Measurements from ENCODE around the gene LRP10.
A peak's percentile ranks its signal among the peaks of the same experiment; 100 is the strongest.
"Not testable (repeated sequence)": the region's sequence is repeated elsewhere in the genome, so short reads cannot be mapped to it uniquely, and the experiment has no call there.

The LRP10 gene

DNA sequence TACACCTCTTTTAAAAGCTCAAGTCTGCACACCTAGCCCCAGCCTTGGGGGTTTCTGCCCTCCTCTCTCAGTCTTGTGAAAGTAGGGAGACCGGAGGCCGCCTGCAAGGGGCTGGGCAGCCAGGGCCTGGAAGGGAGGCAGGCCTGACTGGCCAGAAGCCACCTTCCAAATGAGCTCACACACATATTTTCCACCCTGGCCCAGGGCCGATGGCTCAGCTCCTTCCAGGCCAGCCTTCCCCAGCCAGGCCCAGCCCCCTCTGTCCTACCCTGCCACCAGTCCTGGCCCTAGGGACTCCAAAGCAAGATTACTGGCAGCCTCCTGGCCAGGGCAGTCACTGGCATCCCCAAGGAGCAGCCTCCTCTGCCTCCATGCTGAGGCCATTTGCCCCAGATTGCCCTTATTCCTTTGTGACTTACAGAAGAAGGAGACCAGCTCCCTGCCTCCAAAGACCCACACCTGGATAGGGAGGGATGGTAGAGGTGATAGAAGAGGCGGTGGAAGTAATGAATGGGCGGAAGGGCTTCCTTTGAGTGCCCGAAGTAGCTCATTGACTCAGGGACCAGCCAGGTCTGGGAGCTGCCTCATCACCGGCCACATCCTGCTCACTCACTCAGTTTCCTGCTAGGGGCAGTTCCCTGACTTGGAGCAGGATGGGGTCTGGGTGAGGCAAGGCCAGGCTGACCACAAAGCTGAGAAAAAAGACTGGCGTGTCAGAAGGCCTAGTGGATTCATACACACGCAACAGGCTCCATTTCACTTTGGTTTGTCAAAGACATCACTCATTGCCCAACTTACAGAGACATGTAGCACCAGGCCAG is 20.4 kb upstream of the LRP10 start:
- no peak overlapping the region for H3K27ac Mint-ChIP-seq
- H3K4me3 Mint-ChIP-seq = no peak overlapping the region

DNA sequence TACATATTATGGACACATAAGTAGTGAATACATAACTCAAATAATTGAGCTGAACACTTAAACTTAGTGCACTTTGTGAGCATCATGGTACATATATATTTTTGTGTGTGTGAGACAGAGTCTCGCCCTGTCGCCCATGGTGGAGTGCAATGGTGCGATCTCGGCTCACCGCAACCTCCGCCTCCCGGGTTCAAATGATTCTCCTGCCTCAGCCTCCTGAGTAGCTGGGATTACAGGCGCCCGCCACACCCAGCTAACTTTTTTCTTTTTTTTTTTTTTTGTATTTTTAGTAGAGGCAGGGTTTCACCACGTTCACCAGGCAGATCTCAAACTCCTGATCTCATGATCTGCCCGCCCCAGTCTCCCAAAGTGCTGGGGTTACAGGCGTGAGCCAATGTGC is 19.4 kb upstream of the LRP10 start:
- H3K4me3 Mint-ChIP-seq; H3K27ac Mint-ChIP-seq; H3K36me3 Mint-ChIP-seq (ENCODE audit: low read depth); H3K9me3 Mint-ChIP-seq; ATAC-seq; DNase-seq: not testable (repeated sequence)
- peaks cover 22% of the 10 kb centered on the region for H3K4me1 Mint-ChIP-seq
- H3K27me3 Mint-ChIP-seq = peaks cover 27% of the 10 kb centered on the region

More for the DNA sequence above, 20.4 kb upstream of the LRP10 start:
- no peaks in the 10 kb centered on the region for H3K9me3 Mint-ChIP-seq
- H3K4me1 Mint-ChIP-seq = peaks cover 22% of the 10 kb centered on the region
- H3K27me3 Mint-ChIP-seq = peaks cover 25% of the 10 kb centered on the region
- no peaks in the 10 kb centered on the region for H3K36me3 Mint-ChIP-seq (ENCODE audit: low read depth)
- DNase-seq (peak; percentile 30), ATAC-seq (no peak)

- ATAC-seq = no peak
- no peaks in the 10 kb centered on the region for H3K9me3 Mint-ChIP-seq
- peaks cover 21% of the 10 kb centered on the region for H3K4me1 Mint-ChIP-seq
- H3K27me3 Mint-ChIP-seq = peaks cover 30% of the 10 kb centered on the region
- peak overlapping the region; percentile 65 for H3K27ac Mint-ChIP-seq
- no peaks in the 10 kb centered on the region for H3K36me3 Mint-ChIP-seq (ENCODE audit: low read depth)
- no peak for DNase-seq
- no peak overlapping the region for H3K4me3 Mint-ChIP-seq
Measured at GRCh38 chr14:22852599-22852939, 19.0 kb upstream of the LRP10 start.

GRCh38 chr14:22852940-22853767 is 18.4 kb upstream of the LRP10 start:
- Mint-ChIP-seq H3K4me3 (peak overlapping the region; percentile 76), H3K27ac (peak overlapping the region; percentile 65), H3K27me3 (peaks cover 26% of the 10 kb centered on the region), H3K4me1 (peaks cover 23% of the 10 kb centered on the region), H3K36me3 (ENCODE audit: low read depth) (no peaks in the 10 kb centered on the region), H3K9me3 (no peaks in the 10 kb centered on the region)
- peak; percentile 85 for ATAC-seq
- DNase-seq = peak; percentile 96

GRCh38 chr14:22854296-22854695 is 17.2 kb upstream of the LRP10 start:
- not testable (repeated sequence) for ATAC-seq; H3K9me3 Mint-ChIP-seq; H3K27ac Mint-ChIP-seq; DNase-seq; H3K4me3 Mint-ChIP-seq; H3K36me3 Mint-ChIP-seq (ENCODE audit: low read depth)
- peaks cover 30% of the 10 kb centered on the region for H3K4me1 Mint-ChIP-seq
- H3K27me3 Mint-ChIP-seq = peaks cover 22% of the 10 kb centered on the region

GRCh38 chr14:22854963-22855724 is 16.4 kb upstream of the LRP10 start:
- ATAC-seq (peak; percentile 38), DNase-seq (no peak)
- Mint-ChIP-seq H3K4me1 (peaks cover 30% of the 10 kb centered on the region), H3K36me3 (ENCODE audit: low read depth) (no peaks in the 10 kb centered on the region), H3K4me3 (no peak overlapping the region), H3K27me3 (peaks cover 24% of the 10 kb centered on the region), H3K27ac (no peak overlapping the region), H3K9me3 (no peaks in the 10 kb centered on the region)

DNA sequence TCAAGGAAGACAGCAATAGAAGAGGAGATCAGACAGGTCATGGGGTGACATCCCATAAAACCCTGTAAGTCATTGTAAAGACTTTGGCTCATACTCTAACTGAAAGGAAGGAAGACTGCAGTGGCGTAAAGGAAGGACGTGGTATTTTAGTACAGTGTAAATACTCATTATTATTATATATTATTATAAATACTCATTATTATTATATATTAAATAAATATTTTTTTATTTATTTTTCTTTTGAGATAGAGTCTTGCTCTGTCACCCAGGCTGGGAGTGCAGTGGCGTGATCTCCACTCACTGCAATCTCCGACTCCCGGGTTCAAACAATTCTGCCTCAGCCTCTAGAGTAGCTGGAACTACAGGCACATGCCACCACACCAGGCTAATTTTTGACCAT is 15.1 kb upstream of the LRP10 start:
- Mint-ChIP-seq H3K27me3 (peaks cover 29% of the 10 kb centered on the region), H3K27ac (no peak overlapping the region), H3K4me1 (peaks cover 30% of the 10 kb centered on the region), H3K9me3 (no peaks in the 10 kb centered on the region), H3K36me3 (ENCODE audit: low read depth) (no peaks in the 10 kb centered on the region), H3K4me3 (no peak overlapping the region)
- DNase-seq = no peak
- no peak for ATAC-seq

DNA sequence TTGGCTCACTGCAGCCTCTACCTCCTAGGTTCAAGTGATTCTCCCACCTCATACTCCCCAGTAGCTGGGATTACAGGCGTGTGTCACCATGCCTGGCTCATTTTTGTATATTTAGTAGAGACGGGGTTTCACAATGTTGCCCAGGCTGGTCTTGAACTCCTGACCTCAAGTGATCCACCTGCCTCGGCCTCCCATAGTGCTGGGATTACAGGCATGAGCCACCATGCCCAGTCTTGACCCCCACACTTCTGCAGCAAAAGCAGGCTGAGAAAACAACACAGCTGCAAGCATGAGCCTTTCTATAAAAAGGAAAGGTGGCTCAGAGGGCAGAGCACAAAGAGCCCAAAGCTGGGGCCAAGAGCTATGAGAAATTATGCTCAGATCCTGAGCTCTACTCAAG is 11.2 kb upstream of the LRP10 start:
- H3K9me3 Mint-ChIP-seq; DNase-seq; H3K36me3 Mint-ChIP-seq (ENCODE audit: low read depth); H3K4me3 Mint-ChIP-seq; ATAC-seq; H3K27ac Mint-ChIP-seq: not testable (repeated sequence)
- peaks cover 11% of the 10 kb centered on the region for H3K4me1 Mint-ChIP-seq
- H3K27me3 Mint-ChIP-seq = peaks cover 36% of the 10 kb centered on the region

- Mint-ChIP-seq H3K27me3 (peaks cover 27% of the 10 kb centered on the region), H3K9me3 (no peaks in the 10 kb centered on the region), H3K36me3 (ENCODE audit: low read depth) (no peaks in the 10 kb centered on the region), H3K4me3 (no peak overlapping the region), H3K27ac (no peak overlapping the region), H3K4me1 (peaks cover 11% of the 10 kb centered on the region)
- DNase-seq (no peak), ATAC-seq (no peak)
Measured at GRCh38 chr14:22861651-22862050, 9.9 kb upstream of the LRP10 start.

- no peak for DNase-seq
- Mint-ChIP-seq H3K4me1 (peaks cover 3% of the 10 kb centered on the region), H3K4me3 (no peak overlapping the region), H3K27ac (no peak overlapping the region), H3K36me3 (ENCODE audit: low read depth) (no peaks in the 10 kb centered on the region), H3K27me3 (peaks cover 14% of the 10 kb centered on the region), H3K9me3 (no peaks in the 10 kb centered on the region)
- no peak for ATAC-seq
Measured at GRCh38 chr14:22864979-22865378, 6.6 kb upstream of the LRP10 start.

GRCh38 chr14:22865424-22866405 is 5.8 kb upstream of the LRP10 start:
- Mint-ChIP-seq H3K4me1 (peaks cover 10% of the 10 kb centered on the region), H3K27ac (no peak overlapping the region), H3K9me3 (no peaks in the 10 kb centered on the region), H3K4me3 (no peak overlapping the region), H3K36me3 (ENCODE audit: low read depth) (no peaks in the 10 kb centered on the region), H3K27me3 (peaks cover 10% of the 10 kb centered on the region)
- no peak for ATAC-seq
- no peak for DNase-seq

DNA sequence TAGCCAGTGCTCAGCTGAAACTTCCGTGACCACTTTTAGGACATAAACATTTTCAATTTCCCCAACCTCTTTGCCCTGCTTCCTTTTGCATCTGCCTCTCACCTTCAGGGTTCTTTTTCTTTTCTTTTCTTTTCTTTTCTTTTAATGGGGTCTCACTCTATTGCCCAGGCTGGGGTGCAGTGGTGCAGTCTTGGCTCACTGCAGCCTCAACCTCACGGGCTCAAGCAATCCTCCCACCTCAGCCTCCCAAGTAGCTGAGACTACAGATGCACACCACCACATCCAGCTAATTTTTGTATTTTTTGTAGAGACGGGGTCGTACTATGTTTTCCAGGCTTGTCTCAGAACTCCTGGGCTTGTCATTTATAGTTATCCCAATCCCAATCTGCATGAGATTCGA is 4.7 kb upstream of the LRP10 start:
- ATAC-seq (no peak), DNase-seq (no peak)
- H3K27me3 Mint-ChIP-seq = peaks cover 4% of the 10 kb centered on the region
- H3K27ac Mint-ChIP-seq = peak overlapping the region; percentile 43
- no peaks in the 10 kb centered on the region for H3K36me3 Mint-ChIP-seq (ENCODE audit: low read depth)
- no peak overlapping the region for H3K4me3 Mint-ChIP-seq
- H3K9me3 Mint-ChIP-seq = no peaks in the 10 kb centered on the region
- H3K4me1 Mint-ChIP-seq = peaks cover 14% of the 10 kb centered on the region

GRCh38 chr14:22870811-22871223 is 723 bp upstream of the LRP10 start:
- H3K27me3 Mint-ChIP-seq = no peaks in the 10 kb centered on the region
- DNase-seq = no peak
- H3K36me3 Mint-ChIP-seq (ENCODE audit: low read depth) = peaks cover 3% of the 10 kb centered on the region
- H3K9me3 Mint-ChIP-seq = no peaks in the 10 kb centered on the region
- peak overlapping the region; percentile 90 for H3K4me3 Mint-ChIP-seq
- peak overlapping the region; percentile 98 for H3K27ac Mint-ChIP-seq
- H3K4me1 Mint-ChIP-seq = peaks cover 29% of the 10 kb centered on the region
- no peak for ATAC-seq
